Activated T-helper 2 cell treated with anti-CD3 and anti-CD28 coated beads, Interferon-gamma antibody, Interleukin-2, Interleukin-4, amounts not matched to agents 10 μg/mL and 5 μg/mL and 100 μg/mL, durations not matched to agents 14 hours and 24 hours and 36 hours (primary cell): ENCODE measurements around the gene DLG2. TPM values are rescaled to one million over a fixed set of nuclear protein-coding genes. Genes with fewer than 3 reads are reported as not detected.
"Not testable (repeated sequence)": the region's sequence is repeated elsewhere in the genome, so short reads cannot be mapped to it uniquely, and the experiment has no call there.

Source experiments
- DNase-seq: peaks from one replicate; pipeline ENCODE4 v3.0.0; 2021; ENCODE audit warnings: low spot score
- H3K27ac Mint-ChIP-seq: one replicate; pipeline ENCODE4 v1.8.0; 2021; ENCODE audit warnings: mixed read lengths
- H3K27me3 Mint-ChIP-seq: one replicate; pipeline ENCODE4 v1.8.0; 2021; ENCODE audit warnings: low read depth, mixed read lengths
- H3K36me3 Mint-ChIP-seq: one replicate; pipeline ENCODE4 v1.8.0; 2021; ENCODE audit warnings: low read depth, mixed read lengths
- H3K4me1 Mint-ChIP-seq: one replicate; pipeline ENCODE4 v1.8.0; 2021; ENCODE audit warnings: low read depth, mixed read lengths
- H3K4me3 Mint-ChIP-seq: one replicate; pipeline ENCODE4 v1.8.0; 2021; ENCODE audit warnings: low read depth, mild to moderate bottlenecking, moderate library complexity, mixed read lengths
- H3K9me3 Mint-ChIP-seq: one replicate; pipeline ENCODE4 v1.8.0; 2021; ENCODE audit warnings: mixed read lengths
- intact Hi-C: fragments of 100-400 bp; cut with micrococcal nuclease; formaldehyde crosslinking; loops from one replicate; pipeline ENCODE4 v1.15.1; 2023
- total RNA-seq: library from RNA; stranded (reverse); gene quantifications from 2 replicates; pipeline ENCODE4 v1.2.3, GENCODE V29; 2022

Gene DLG2
- total RNA-seq, 1 donor from 2014 or later = 1.8 TPM

DNA sequence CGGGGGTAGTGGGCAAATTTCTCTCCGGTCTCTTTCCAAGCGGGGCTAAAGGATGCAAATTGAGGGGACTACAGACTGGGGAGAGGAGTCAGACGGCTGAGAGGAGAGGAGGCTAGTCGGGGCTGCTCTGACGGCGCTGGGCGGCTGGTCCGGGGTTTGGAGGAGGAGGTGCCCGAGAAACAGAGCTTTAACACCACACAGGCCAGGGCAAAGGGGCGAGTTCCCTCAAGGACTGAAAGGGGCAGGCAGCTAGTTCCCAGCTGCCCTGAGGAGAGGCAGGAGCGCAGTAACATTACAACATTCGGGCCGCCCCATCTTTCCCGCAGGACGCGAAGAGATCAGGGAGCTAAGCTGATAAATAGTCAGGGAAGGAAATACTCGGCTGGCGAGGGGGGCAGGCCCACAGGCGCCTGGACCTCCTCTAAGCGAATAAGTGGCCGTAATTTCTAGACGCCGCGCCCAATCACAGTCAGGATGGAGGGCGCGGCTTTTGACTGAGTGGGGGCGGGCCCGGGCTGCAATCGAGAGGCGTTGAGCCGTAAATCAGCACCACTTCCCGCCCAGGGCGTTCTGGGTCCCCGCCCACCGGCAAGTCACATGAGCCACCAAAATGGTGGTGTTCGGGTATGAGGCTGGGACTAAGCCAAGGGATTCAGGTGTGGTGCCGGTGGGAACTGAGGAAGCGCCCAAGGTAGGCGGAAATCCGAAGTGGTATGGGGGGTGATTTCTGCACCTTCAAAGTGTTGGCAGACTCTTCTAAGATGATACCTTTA, 1.0 kb upstream of the DLG2 start, which contains the start of gene TMEM126B:
TMEM126B (plus strand) TSS at position 596 of the 773 bp plus-strand sequence; CDS start at position 611, 15 bp downstream.
- H3K36me3 Mint-ChIP-seq = peaks cover 24% of the 10 kb centered on the region

DNA sequence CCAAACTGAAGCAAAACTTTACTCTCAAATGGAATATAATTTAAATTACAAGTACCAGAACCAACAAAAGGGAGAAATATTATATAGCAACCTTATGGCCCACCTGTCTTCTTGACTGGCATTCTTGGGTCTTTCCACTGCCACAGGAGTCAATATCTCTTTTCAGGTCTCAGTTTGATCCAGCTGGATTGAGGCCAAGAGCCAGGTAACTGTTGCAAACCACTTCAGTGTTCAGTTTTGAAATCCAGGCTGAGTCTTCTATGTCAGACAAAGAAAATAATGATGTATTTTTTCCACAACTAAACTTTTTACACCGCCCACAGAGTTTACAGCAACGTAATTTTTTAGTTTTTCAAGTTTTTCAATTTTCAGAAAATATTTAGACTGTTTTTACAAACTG, 648 bp downstream of the DLG2 start:
- DNase-seq = no peak
- intact Hi-C loops = loop anchor here (5.0 to 10.0 kb wide), 4 partner anchors 56 to 1178 kb away; partner anchors contain the start of genes HIKESHI, PRSS23 and SYTL2
- Mint-ChIP-seq H3K4me1 (peaks cover 38% of the 10 kb centered on the region), H3K27ac (peak overlapping the region; percentile 88), H3K27me3 (peaks cover 2% of the 10 kb centered on the region), H3K4me3 (peak overlapping the region; percentile 89), H3K36me3 (peaks cover 11% of the 10 kb centered on the region), H3K9me3 (no peaks in the 10 kb centered on the region)

More for the DNA sequence above, 1.0 kb upstream of the DLG2 start, which contains the start of gene TMEM126B:
- no peaks in the 10 kb centered on the region for H3K9me3 Mint-ChIP-seq
- peak within 1 kb of the TSS; percentile 89 for H3K4me3 Mint-ChIP-seq
- DNase-seq = peak; percentile 95
- peaks cover 2% of the 10 kb centered on the region for H3K27me3 Mint-ChIP-seq
- H3K27ac Mint-ChIP-seq = peak within 1 kb of the TSS; percentile 88
- intact Hi-C loops = loop anchor here (1.0 to 10.0 kb wide), 9 partner anchors 19 to 1177 kb away; partner anchors contain the start of genes HIKESHI, PICALM, PRSS23 and SYTL2
- H3K4me1 Mint-ChIP-seq = peaks cover 38% of the 10 kb centered on the region

DNA sequence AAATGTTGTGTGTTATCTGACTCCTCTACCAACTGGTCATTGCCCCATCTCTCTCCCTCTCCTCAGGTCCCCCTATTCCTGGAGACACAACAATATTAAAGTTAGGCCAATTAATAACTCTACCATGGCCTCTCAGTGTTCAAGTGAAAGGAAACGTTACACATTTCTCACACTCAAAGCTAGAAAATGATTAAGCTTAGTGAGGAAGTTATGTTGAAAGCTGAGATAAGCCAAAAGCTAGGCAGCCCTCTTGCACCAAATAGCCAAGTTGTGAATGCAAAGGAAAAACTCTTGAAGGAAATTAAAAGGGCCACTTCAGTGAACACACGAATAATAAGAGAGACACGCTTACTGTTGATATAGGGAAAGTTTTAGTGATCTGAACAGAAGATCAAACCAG, 6.9 kb downstream of the DLG2 start:
- H3K9me3 Mint-ChIP-seq = no peaks in the 10 kb centered on the region
- no peak overlapping the region for H3K27ac Mint-ChIP-seq
- peaks cover 18% of the 10 kb centered on the region for H3K4me1 Mint-ChIP-seq
- no peak overlapping the region for H3K4me3 Mint-ChIP-seq
- no peaks in the 10 kb centered on the region for H3K36me3 Mint-ChIP-seq
- no peak for DNase-seq
- H3K27me3 Mint-ChIP-seq = peaks cover 2% of the 10 kb centered on the region
- intact Hi-C loops = loop anchor here (10.0 kb wide), 1 partner anchor 1185 kb away; the partner anchor contains the start of gene PRSS23

DNA sequence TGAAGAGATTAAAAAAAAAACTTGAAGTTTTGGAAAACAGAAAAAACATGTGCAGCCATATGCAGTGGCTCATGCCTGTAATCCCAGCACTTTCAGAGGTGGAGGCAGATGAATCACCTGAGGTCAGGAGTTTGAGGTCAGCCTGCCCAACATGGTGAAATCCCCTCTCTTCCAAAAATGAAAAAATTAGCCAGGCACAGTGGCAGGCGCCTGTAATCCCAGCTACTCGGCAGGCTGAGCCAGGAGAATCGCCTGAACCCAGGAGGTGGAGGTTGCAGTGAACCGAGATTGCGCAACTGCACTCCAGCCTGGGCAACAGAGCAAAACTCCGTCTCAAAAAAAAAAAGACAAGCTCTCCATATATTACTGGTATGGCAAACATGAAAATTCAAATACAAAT, 7.6 kb downstream of the DLG2 start:
- peaks cover 12% of the 10 kb centered on the region for H3K4me1 Mint-ChIP-seq
- H3K36me3 Mint-ChIP-seq = no peaks in the 10 kb centered on the region
- no peak overlapping the region for H3K4me3 Mint-ChIP-seq
- no peak overlapping the region for H3K27ac Mint-ChIP-seq
- intact Hi-C loops = no loop called here
- H3K9me3 Mint-ChIP-seq = no peaks in the 10 kb centered on the region
- no peak for DNase-seq
- H3K27me3 Mint-ChIP-seq = peaks cover 2% of the 10 kb centered on the region

DNA sequence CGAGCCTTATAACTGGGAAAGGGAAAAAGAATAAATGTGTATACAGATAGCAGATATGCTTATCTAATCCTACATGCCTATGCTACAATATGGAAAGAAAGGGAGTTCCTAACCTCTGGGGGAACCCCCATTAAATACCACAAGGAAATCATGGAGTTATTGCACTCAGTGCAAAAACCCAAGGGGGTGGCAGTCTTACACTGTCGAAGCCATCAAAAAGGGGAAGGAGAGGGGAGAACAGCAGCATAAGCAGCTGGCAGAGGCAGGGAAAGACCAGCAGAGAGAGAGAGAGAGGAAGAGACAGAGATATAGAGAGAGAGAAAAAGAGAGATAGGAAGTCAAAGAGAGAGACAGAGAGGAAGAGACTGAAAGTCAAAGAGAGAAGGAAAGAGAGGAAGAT, 15.5 kb downstream of the DLG2 start:
- H3K4me1 Mint-ChIP-seq, H3K27me3 Mint-ChIP-seq, H3K36me3 Mint-ChIP-seq, DNase-seq, H3K27ac Mint-ChIP-seq, H3K4me3 Mint-ChIP-seq, intact Hi-C loops, H3K9me3 Mint-ChIP-seq: not testable (repeated sequence)

DNA sequence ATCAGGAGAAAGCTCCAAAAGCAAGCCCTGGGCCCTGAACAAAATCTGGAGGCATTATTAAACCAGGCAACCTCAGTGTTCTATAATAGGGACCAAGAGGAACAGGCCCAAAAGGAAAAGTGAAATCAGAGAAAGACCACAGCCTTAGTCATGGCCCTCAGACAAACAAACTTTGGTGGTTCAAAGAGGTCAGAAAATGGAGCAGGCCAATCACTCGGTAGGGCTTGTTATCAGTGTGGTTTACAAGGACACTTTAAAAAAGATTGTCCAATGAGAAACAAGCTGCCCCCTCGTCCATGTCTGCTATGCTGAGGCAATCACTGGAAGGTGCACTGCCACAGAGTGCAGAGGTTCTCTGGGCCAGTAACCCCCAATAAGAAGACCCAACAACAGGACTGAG, 17.9 kb downstream of the DLG2 start:
- H3K27ac Mint-ChIP-seq, H3K4me1 Mint-ChIP-seq, H3K4me3 Mint-ChIP-seq, H3K9me3 Mint-ChIP-seq, H3K27me3 Mint-ChIP-seq, H3K36me3 Mint-ChIP-seq, intact Hi-C loops, DNase-seq: not testable (repeated sequence)

DNA sequence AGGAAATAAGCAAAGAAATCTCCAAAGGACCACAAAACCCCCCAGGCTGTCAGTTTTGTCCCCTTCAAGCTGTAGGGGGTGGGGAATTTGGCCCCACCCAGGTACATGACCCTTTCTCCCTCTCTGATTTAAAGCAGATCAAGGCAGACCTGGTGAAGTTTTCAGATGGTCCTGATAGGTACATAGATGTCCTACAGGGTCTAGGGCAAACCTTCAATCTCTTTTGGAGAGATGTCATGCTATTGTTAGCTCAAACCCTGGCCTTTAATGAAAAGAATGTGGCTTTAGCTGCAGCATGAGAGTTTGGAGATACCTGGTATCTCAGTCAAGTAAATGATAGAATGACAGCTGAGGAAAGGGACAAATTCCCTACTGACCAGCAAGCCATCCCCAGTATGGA, 18.5 kb downstream of the DLG2 start:
- H3K27ac Mint-ChIP-seq, H3K9me3 Mint-ChIP-seq, DNase-seq, H3K4me3 Mint-ChIP-seq, intact Hi-C loops, H3K36me3 Mint-ChIP-seq, H3K27me3 Mint-ChIP-seq, H3K4me1 Mint-ChIP-seq: not testable (repeated sequence)

DNA sequence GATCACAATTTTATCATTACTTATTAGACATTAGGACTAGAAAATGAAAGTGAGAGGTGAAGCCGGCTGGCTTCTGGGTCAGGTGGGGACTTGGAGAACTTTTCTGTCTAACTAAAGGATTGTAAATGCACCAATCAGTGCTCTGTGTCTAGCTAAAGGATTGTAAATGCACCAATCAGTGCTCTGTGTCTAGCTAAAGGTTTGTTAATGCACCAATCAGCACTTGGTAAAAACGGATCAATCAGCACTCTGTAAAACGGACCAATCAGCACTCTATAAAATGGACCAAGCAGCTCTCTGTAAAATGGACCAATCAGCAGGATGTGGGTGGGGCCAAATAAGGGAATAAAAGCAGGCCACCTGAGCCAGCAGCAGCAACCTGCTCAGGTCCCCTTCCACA, 20.9 kb downstream of the DLG2 start:
- H3K4me3 Mint-ChIP-seq, H3K4me1 Mint-ChIP-seq, DNase-seq, H3K36me3 Mint-ChIP-seq, intact Hi-C loops, H3K9me3 Mint-ChIP-seq, H3K27me3 Mint-ChIP-seq, H3K27ac Mint-ChIP-seq: not testable (repeated sequence)

DNA sequence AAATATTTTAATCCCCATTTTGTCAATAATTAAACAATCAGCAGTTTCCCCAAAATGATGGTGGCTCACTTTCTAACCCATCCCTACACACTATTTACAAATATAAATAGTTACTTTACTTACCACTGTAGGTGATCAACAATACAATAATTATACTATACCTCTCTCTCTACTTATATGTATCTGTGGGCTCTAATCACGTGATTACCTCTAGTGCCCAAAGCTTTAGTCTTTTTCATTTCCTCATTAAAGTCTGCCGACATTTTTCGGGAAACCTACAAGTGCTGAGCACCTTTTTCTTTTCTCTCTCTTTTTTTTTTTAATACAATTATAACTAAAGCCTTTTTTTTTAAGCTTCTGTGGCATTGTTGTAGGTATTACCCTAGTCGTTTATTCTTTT, 23.9 kb downstream of the DLG2 start:
- no peak for DNase-seq
- peaks cover 5% of the 10 kb centered on the region for H3K4me1 Mint-ChIP-seq
- no peaks in the 10 kb centered on the region for H3K9me3 Mint-ChIP-seq
- H3K36me3 Mint-ChIP-seq = no peaks in the 10 kb centered on the region
- intact Hi-C loops = no loop called here
- no peak overlapping the region for H3K4me3 Mint-ChIP-seq
- H3K27ac Mint-ChIP-seq = no peak overlapping the region
- peaks cover 12% of the 10 kb centered on the region for H3K27me3 Mint-ChIP-seq

DNA sequence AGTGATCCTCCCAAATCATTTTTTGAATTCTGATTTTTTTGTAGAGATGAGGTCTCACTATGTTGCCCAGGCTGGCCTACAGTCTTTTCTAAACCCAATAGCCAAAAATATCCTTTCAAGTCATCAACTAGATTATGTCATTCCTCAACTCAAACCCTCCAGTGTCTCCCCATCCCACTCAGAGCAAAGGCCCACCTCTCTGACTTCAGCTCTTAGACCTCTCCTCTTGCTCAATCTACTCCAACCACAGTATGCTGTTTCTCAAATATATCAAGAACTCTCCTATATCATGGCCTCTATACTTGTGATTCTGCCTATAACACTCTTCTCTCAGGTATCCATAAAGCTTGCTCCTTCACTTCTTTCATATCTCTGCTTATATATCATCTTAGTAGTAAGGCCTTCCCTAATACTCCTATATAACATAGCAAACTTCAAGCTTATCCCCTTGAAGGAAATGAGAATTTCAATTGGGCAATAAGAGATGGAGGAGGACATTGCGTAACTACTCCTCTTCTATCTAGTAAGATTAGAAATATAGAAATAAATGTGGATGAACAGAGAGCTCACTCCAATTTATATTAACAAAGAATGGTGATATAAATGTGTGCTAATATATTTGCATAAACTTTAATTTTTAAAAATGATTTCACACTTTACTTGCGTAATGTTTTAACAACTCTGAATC, 24.5 kb downstream of the DLG2 start:
- no peaks in the 10 kb centered on the region for H3K36me3 Mint-ChIP-seq
- H3K9me3 Mint-ChIP-seq = no peaks in the 10 kb centered on the region
- peaks cover 12% of the 10 kb centered on the region for H3K27me3 Mint-ChIP-seq

DNA sequence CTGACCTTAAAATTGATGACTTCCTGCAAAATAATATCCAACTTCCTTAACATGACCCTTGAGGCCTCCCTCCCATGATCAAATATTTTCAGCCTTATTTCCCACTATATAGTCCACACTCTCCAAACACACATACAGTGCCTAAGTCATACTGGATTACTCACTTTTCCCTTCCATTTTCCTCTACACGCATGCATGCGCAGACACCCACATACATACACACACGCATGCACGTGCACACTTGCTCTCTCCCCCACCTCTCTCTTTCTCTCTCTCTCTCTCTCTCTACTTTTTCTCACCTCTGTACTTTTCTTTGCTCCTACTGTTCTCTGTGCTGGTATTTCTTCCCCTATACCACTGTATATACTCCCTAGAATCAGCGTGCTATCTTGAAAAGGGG, 28.1 kb downstream of the DLG2 start:
- H3K9me3 Mint-ChIP-seq = no peaks in the 10 kb centered on the region
- intact Hi-C loops = loop anchor here (10.0 kb wide), 1 partner anchor 1216 kb away; no protein-coding TSS in a partner anchor
- H3K36me3 Mint-ChIP-seq = no peaks in the 10 kb centered on the region
- H3K4me1 Mint-ChIP-seq = no peaks in the 10 kb centered on the region
- no peak for DNase-seq
- no peak overlapping the region for H3K4me3 Mint-ChIP-seq
- no peak overlapping the region for H3K27ac Mint-ChIP-seq
- peaks cover 12% of the 10 kb centered on the region for H3K27me3 Mint-ChIP-seq

More for the DNA sequence above, 24.5 kb downstream of the DLG2 start:
- Mint-ChIP-seq H3K27ac (no peak overlapping the region), H3K4me1 (peaks cover 5% of the 10 kb centered on the region), H3K4me3 (no peak overlapping the region)
- intact Hi-C loops = no loop called here
- DNase-seq = no peak

DNA sequence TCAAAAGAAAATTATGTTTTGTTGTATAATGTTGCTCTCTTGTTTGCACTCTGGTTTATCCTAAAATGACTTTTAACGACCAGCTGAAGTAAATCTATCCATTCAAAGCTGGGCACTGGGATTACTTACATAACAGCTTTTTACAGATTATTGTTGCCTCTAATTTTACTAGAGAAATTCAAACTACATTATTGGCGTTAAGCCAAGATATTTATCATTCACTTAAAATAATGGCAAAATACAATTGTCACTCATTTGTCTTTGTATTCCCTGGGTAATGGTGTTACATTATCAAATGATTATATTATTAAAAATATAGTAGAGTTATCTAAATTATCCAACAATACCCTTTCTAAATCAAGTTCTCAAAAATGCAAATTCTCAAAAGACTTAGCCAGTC, 30.3 kb downstream of the DLG2 start:
- no peak for DNase-seq
- H3K9me3 Mint-ChIP-seq = no peaks in the 10 kb centered on the region
- H3K27ac Mint-ChIP-seq = no peak overlapping the region
- no peak overlapping the region for H3K4me3 Mint-ChIP-seq
- intact Hi-C loops = loop anchor here (10.0 kb wide), 1 partner anchor 1218 kb away; no protein-coding TSS in a partner anchor
- H3K27me3 Mint-ChIP-seq = peaks cover 13% of the 10 kb centered on the region
- no peaks in the 10 kb centered on the region for H3K36me3 Mint-ChIP-seq
- no peaks in the 10 kb centered on the region for H3K4me1 Mint-ChIP-seq
